Upper lobe of left lung (tissue), 6 donors: ENCODE data around the gene SFMBT1. TPM values are rescaled to one million over a fixed set of nuclear protein-coding genes. Genes with fewer than 3 reads are reported as not detected.

Experiments used
- ATAC-seq, 2 donors: fragments of 200-7000 bp; cut with Tn5 transposase; one replicate each; pipeline ENCODE4 v1.9.1; 2022; ENCODE audit warnings: mild to moderate bottlenecking in 2 of 2, moderate library complexity in 2 of 2; ENCODE audit not compliant: low FRiP score in 2 of 2
- DNase-seq, 2 donors: peaks; one replicate each; pipeline ENCODE4 v3.0.0-alpha.2; 2019 to 2020
- H3K27ac ChIP-seq, 4 donors: fragments of 200-600 bp; sonication (generic); one replicate each; pipeline ENCODE4 v1.5.1; 2016 to 2019
- H3K27me3 ChIP-seq, 4 donors: fragments of 200-600 bp; sonication (generic); one replicate each; pipeline ENCODE4 v1.5.1; 2017 to 2019
- H3K36me3 ChIP-seq, 4 donors: fragments of 200-600 bp; sonication (generic); one replicate each; pipeline ENCODE4 v1.5.1; 2016 to 2019
- H3K4me1 ChIP-seq, 4 donors: fragments of 200-600 bp; sonication (generic); one replicate each; pipeline ENCODE4 v1.5.1; 2018 to 2019
- H3K4me3 ChIP-seq, 4 donors: fragments of 200-600 bp; sonication (generic); one replicate each; pipeline ENCODE4 v1.5.1; 2017 to 2019; ENCODE audit warnings: mild to moderate bottlenecking in 2 of 4, moderate library complexity in 1 of 4
- H3K9me3 ChIP-seq, 4 donors: fragments of 200-600 bp; sonication (generic); one replicate each; pipeline ENCODE4 v1.5.1; 2018 to 2019
- EP300 ChIP-seq, 4 donors: sonication (generic); formaldehyde crosslinking; IDR thresholded peaks; one replicate each; pipeline ENCODE4 v1.5.1; 2017; ENCODE audit warnings: antibody characterized with exemption in 4 of 4, control low read depth in 2 of 4
- POLR2A ChIP-seq, 4 donors: fragments of 450-650 bp; IDR thresholded peaks; one replicate each; pipeline ENCODE4 v1.5.1; 2016 to 2017; ENCODE audit warnings: antibody characterized with exemption in 4 of 4, mild to moderate bottlenecking in 2 of 4
- POLR2AphosphoS5 ChIP-seq, 2 donors: sonication (generic); formaldehyde crosslinking; IDR thresholded peaks; one replicate each; pipeline ENCODE4 v1.5.1; 2017; ENCODE audit warnings: antibody characterized with exemption in 2 of 2
- WGBS, 2 donors: methylation state at CpG; one replicate each; pipeline ENCODE4 v1.1.5; 2017 to 2018; 5-methylcytosine and 5-hydroxymethylcytosine counted together
- total RNA-seq, 6 donors: library from RNA; depleted of rRNA in 4 of 6; stranded (reverse); fragments of >200 nt in 4 of 6; gene quantifications; one replicate each; pipeline versions ENCODE4 v1.1.0 to v1.2.1, GENCODE V29; 2016 to 2021
- TF ChIP-seq, protein P1 (sequence below), 6 experiments: fragments of 450-650 bp in 4 of 6; fragments of 200-600 bp in 2 of 6; sonication (generic) in 2 of 6; IDR thresholded peaks; one replicate each; pipeline ENCODE4 v1.5.1; 2016 to 2019; ENCODE audit warnings: antibody characterized with exemption in 6 of 6
- donor health status: DM: no; HTN: no; CAD: no; lungs with moderate emphysema.
- donor health status: DM: no; HTN: yes; CAD: no; lungs with severe emphysema.

The SFMBT1 gene
- total RNA-seq, 6 donors from 2014 or later, result 12.8 to 69.9 (median 32.9) TPM

DNA sequence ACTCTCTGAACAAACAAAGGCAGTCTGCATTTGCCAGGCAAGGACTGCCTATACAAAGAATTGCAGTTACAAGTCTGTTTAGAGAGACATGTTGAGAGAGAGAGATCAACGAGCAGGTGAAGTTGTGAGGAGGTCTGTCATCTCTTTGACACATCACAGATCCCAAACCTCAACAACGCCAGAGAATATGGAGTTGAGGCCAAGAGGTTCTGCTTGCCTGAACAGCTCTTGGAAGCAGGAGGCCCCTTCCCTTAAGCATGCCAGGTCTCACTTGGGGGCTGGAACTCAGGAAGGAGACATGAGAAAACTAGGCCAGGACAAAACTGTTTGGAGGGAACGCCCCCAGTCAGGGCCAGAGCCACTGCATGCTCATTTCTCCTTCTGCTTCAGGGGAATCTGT, 188.7 kb downstream of the SFMBT1 start:
- DNase-seq (no peak), ATAC-seq (no peak)
- peaks cover 0 to 14% (median 6%) of the 10 kb centered on the region in 4 donors for H3K36me3 ChIP-seq
- no peak overlapping the region for H3K4me3 ChIP-seq
- H3K9me3 ChIP-seq, result no peaks in the 10 kb centered on the region
- H3K27ac ChIP-seq, result no peak overlapping the region
- H3K4me1 ChIP-seq, result peaks cover 0 to 8% (median 2%) of the 10 kb centered on the region in 4 donors
- no peak for TF ChIP-seq EP300 (IDR thresholded peaks at IDR 0.05)
- TF ChIP-seq POLR2A (IDR thresholded peaks at IDR 0.05), result no peak
- no peak for TF ChIP-seq POLR2AphosphoS5 (IDR thresholded peaks at IDR 0.05)
- TF ChIP-seq, protein P1, sequence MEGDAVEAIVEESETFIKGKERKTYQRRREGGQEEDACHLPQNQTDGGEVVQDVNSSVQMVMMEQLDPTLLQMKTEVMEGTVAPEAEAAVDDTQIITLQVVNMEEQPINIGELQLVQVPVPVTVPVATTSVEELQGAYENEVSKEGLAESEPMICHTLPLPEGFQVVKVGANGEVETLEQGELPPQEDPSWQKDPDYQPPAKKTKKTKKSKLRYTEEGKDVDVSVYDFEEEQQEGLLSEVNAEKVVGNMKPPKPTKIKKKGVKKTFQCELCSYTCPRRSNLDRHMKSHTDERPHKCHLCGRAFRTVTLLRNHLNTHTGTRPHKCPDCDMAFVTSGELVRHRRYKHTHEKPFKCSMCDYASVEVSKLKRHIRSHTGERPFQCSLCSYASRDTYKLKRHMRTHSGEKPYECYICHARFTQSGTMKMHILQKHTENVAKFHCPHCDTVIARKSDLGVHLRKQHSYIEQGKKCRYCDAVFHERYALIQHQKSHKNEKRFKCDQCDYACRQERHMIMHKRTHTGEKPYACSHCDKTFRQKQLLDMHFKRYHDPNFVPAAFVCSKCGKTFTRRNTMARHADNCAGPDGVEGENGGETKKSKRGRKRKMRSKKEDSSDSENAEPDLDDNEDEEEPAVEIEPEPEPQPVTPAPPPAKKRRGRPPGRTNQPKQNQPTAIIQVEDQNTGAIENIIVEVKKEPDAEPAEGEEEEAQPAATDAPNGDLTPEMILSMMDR (IDR thresholded peaks at IDR 0.05), result no peak
- 68 to 81% methylated on average over 3 of the region's 3 CpGs for WGBS, 2 donors
- H3K27me3 ChIP-seq, result no peaks in the 10 kb centered on the region

DNA sequence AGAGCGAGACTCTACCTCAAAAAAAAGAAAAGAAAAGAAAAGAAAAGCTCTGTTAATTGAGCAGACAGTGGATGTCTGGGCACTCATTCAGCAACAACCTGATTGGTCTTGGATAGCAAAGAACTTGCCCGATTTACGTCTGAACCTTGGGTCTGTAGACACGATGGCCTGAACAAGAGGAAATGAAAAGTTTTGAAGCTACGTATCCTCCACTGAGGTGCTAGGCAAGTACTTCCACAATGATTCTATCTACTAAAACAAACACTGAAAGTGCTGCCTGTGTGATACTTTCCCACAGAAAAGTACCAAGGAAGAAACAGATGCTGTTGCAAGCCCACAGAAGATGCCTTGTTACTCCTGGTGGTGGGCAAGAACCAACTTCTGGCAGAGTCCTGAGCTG, 189.2 kb downstream of the SFMBT1 start:
- TF ChIP-seq, protein P1 (IDR thresholded peaks at IDR 0.05), result no peak
- TF ChIP-seq POLR2AphosphoS5 (IDR thresholded peaks at IDR 0.05), result no peak
- no peak for TF ChIP-seq EP300 (IDR thresholded peaks at IDR 0.05)
- TF ChIP-seq POLR2A (IDR thresholded peaks at IDR 0.05), result no peak
- H3K36me3 ChIP-seq, result peaks cover 0 to 18% (median 10%) of the 10 kb centered on the region in 4 donors
- no peak overlapping the region for H3K4me3 ChIP-seq
- no peaks in the 10 kb centered on the region for H3K27me3 ChIP-seq
- no peak overlapping the region for H3K27ac ChIP-seq
- H3K4me1 ChIP-seq, result peaks cover 0 to 11% (median 3%) of the 10 kb centered on the region in 4 donors
- ATAC-seq (no peak), DNase-seq (no peak)
- no peaks in the 10 kb centered on the region for H3K9me3 ChIP-seq
- WGBS, 2 donors, result 90 to 91% methylated on average over 5 of the region's 5 CpGs

DNA sequence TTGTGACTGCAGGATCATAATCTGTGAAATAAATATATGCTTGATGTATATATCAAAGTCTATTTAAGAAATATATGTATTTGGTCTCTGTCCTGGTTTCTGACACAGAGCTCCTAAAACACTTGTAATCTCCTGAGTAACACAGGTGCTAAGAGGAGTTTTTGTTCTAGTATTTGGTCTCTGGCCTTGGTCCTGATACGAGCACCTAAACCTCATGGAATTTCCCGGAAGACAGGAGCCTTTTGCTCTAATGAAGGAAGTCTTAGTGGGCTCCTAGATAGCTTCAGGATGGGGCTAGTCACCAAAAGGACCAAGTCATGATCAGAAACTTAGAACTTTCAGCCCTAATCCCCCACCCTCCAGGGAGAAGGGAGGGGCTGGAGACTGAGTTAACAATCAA, 191.9 kb downstream of the SFMBT1 start:
- ATAC-seq (no peak), DNase-seq (no peak)
- Histone ChIP-seq H3K27ac (no peak overlapping the region), H3K4me1 (peaks cover 0 to 11% (median 3%) of the 10 kb centered on the region in 4 donors), H3K4me3 (no peak overlapping the region), H3K9me3 (no peaks in the 10 kb centered on the region), H3K27me3 (no peaks in the 10 kb centered on the region), H3K36me3 (peaks cover 0 to 41% (median 25%) of the 10 kb centered on the region in 4 donors)
- WGBS, 2 donors, result 89 to 94% methylated on average over 2 of the region's 2 CpGs
- TF ChIP-seq EP300 (IDR thresholded peaks at IDR 0.05) (no peak), POLR2A (IDR thresholded peaks at IDR 0.05) (no peak), POLR2AphosphoS5 (IDR thresholded peaks at IDR 0.05) (no peak)
- TF ChIP-seq, protein P1 (IDR thresholded peaks at IDR 0.05), result no peak

Other genes starting within 250 kb of the SFMBT1 start
- gene ITIH4, start 215.4 kb downstream of the SFMBT1 start, total RNA-seq, result 100 to 1,000 TPM in 1 of 6 donors, 10 to 100 TPM in 4, 1 to 10 TPM in 1; 9.9 to 102 (median 21.8) TPM
- gene MUSTN1, start 211.1 kb downstream of the SFMBT1 start, total RNA-seq, result 10 to 100 TPM in 2 of 6 donors, 1 to 10 TPM in 4; 1.2 to 62.9 (median 6.5) TPM
- 10 to 100 TPM; 39.7 to 87.0 (median 44.9) TPM for gene STIMATE, start 148.5 kb downstream of the SFMBT1 start, total RNA-seq
- 10 to 100 TPM in 4 of 6 donors, 1 to 10 TPM in 2; 5.1 to 19.9 (median 12.8) TPM for gene RFT1, start 84.4 kb upstream of the SFMBT1 start, total RNA-seq
- 100 to 1,000 TPM in 1 of 6 donors, 10 to 100 TPM in 5; 57.7 to 116 (median 67.9) TPM for gene PRKCD, start 115.1 kb upstream of the SFMBT1 start, total RNA-seq
- gene TKT, start 209.9 kb upstream of the SFMBT1 start, total RNA-seq, result 100 to 1,000 TPM; 402 to 605 (median 482) TPM